Measurements from ENCODE around the gene IFNGR1.
"Not testable (repeated sequence)": the region's sequence is repeated elsewhere in the genome, so short reads cannot be mapped to it uniquely, and the experiment has no call there.

IFNGR1 gene

GRCh38 chr6:137218917-137219663, at the start of gene IFNGR1:
TSS of gene IFNGR1 (minus strand) at chr6:137219385. CDS start at chr6:137219327, 58 bp downstream.
- peak; percentile 98 for DNase-seq

GRCh38 chr6:137268911-137269310, 49.7 kb upstream of the IFNGR1 start:
- DNase-seq, result no peak

GRCh38 chr6:137266309-137266586, 47.1 kb upstream of the IFNGR1 start:
- DNase-seq, result no peak

GRCh38 chr6:137265561-137266308, 46.5 kb upstream of the IFNGR1 start:
- DNase-seq, result no peak

- DNase-seq, result no peak
These were observed 45.3 kb upstream of the IFNGR1 start for GRCh38 chr6:137264311-137265075.

GRCh38 chr6:137261761-137262160, 42.6 kb upstream of the IFNGR1 start:
- no peak for DNase-seq

- DNase-seq, result no peak
These were observed 42.2 kb upstream of the IFNGR1 start for GRCh38 chr6:137261361-137261760.

- no peak for DNase-seq
These were observed 41.0 kb upstream of the IFNGR1 start for GRCh38 chr6:137260217-137260616.

GRCh38 chr6:137259349-137259748, 40.2 kb upstream of the IFNGR1 start:
- DNase-seq, result no peak

- peak; percentile 26 for DNase-seq
These were observed 39.0 kb upstream of the IFNGR1 start for GRCh38 chr6:137258170-137258569.

GRCh38 chr6:137256350-137257103, 37.3 kb upstream of the IFNGR1 start:
- DNase-seq, result no peak

- DNase-seq, result no peak
These were observed 35.8 kb upstream of the IFNGR1 start for GRCh38 chr6:137254966-137255365.

- DNase-seq, result not testable (repeated sequence)
These were observed 35.2 kb upstream of the IFNGR1 start for GRCh38 chr6:137254430-137254829.

GRCh38 chr6:137248702-137249101, 29.5 kb upstream of the IFNGR1 start:
- no peak for DNase-seq

- DNase-seq, result no peak
These were observed 28.5 kb upstream of the IFNGR1 start for GRCh38 chr6:137247724-137248123.

- no peak for DNase-seq
These were observed 27.6 kb upstream of the IFNGR1 start for GRCh38 chr6:137246791-137247202.

GRCh38 chr6:137246164-137246563, 27.0 kb upstream of the IFNGR1 start:
- DNase-seq, result no peak

- no peak for DNase-seq
These were observed 22.4 kb upstream of the IFNGR1 start for GRCh38 chr6:137241481-137242038.

GRCh38 chr6:137240168-137240567, 21.0 kb upstream of the IFNGR1 start:
- DNase-seq, result peak; percentile 34

- DNase-seq, result no peak
These were observed 18.4 kb upstream of the IFNGR1 start for GRCh38 chr6:137237413-137238170.

GRCh38 chr6:137236581-137237355, 17.6 kb upstream of the IFNGR1 start:
- no peak for DNase-seq
